GM23338 (cell line): ENCODE measurements around the gene ASTE1.

Experiments used
- CREB1 ChIP-seq: fragments of 250-450 bp; sonication (Bioruptor Pico); IDR thresholded peaks from 2 replicates; pipeline ENCODE4 v1.5.0; 2020; ENCODE audit warnings: low read depth, mild to moderate bottlenecking, moderate library complexity
- CTCF ChIP-seq, 2 experiments: fragments of 200-600 bp in 1 of 2; sonication (generic) in 1 of 2; conservative IDR thresholded peaks; 2 replicates each; pipeline versions ENCODE4 v1.5.1 to v1.6.1; 2016 to 2017; ENCODE audit warnings: antibody characterized with exemption in 2 of 2, low read depth in 2 of 2, mild to moderate bottlenecking in 2 of 2, moderate library complexity in 1 of 2
- POLR2AphosphoS5 ChIP-seq: IDR thresholded peaks from 2 replicates; pipeline ENCODE4 v1.6.1; 2016; ENCODE audit warnings: antibody characterized with exemption, low read depth

GRCh38 chr3:130990282-130990681 lies 36.3 kb downstream of the ASTE1 start:
- TF ChIP-seq CTCF (conservative IDR thresholded peaks at IDR 0.05; ENCODE audit: low read depth in 2 of 2) = no peak
- TF ChIP-seq CREB1 (CRISPR knock-in tag) = no peak
- no peak for TF ChIP-seq POLR2AphosphoS5
